ENCODE results near the gene PTGER1. TPM values are rescaled to one million over a fixed set of nuclear protein-coding genes. Genes with fewer than 3 reads are reported as not detected.

Gene PTGER1
- total RNA-seq, 1 experiment from 2014 or later, result 2.2 TPM

- H2AFZ ChIP-seq (ENCODE audit: low read length), result no peak overlapping the region
- H3K79me2 ChIP-seq (ENCODE audit: low read length), result peaks cover 63% of the 10 kb centered on the region
- TF ChIP-seq EZH2 (IDR thresholded peaks at IDR 0.05; ENCODE audit: low read length, unreplicated experiment) (no peak), EZH2phosphoT487 (IDR thresholded peaks at IDR 0.05; ENCODE audit: borderline replicate concordance, low read length) (no peak), CTCF (conservative IDR thresholded peaks at IDR 0.05; ENCODE audit: low read depth, low read length) (no peak)
- H3K9me2 ChIP-seq (replicated peaks; ENCODE audit: low read length), result no peaks in the 10 kb centered on the region
- no peak for ATAC-seq
- DNase-seq, result no peak
- ChIA-PET POLR2A (ENCODE audit: unreplicated experiment) (no interaction called here), CTCF (no interaction called here)
- H3K4me1 ChIP-seq (ENCODE audit: insufficient read depth, low read length), result peaks cover 24% of the 10 kb centered on the region
- no peak overlapping the region for H3K4me2 ChIP-seq (ENCODE audit: low read length)
- H3K4me3 ChIP-seq (ENCODE audit: low read length), result no peak overlapping the region
- H3K9me3 ChIP-seq (ENCODE audit: low read length), result no peaks in the 10 kb centered on the region
- no peaks in the 10 kb centered on the region for H3K27me3 ChIP-seq (ENCODE audit: low read length)
- intact Hi-C loops (cut with micrococcal nuclease), result no loop called here
- peaks cover 18% of the 10 kb centered on the region for H4K20me1 ChIP-seq (ENCODE audit: low read length)
- H3K9ac ChIP-seq (ENCODE audit: low read length), result no peak overlapping the region
- peaks cover 32% of the 10 kb centered on the region for H3K36me3 ChIP-seq (ENCODE audit: low read depth, low read length)
- no peak overlapping the region for H3K27ac ChIP-seq (ENCODE audit: low read length)
- H3F3A ChIP-seq (ENCODE audit: low read length, unreplicated experiment), result peaks cover 5% of the 10 kb centered on the region
- BruUV-seq (replicated peaks), result no TSS peak
Measured at GRCh38 chr19:14492756-14493337, 17.7 kb upstream of the PTGER1 start.

GRCh38 chr19:14487370-14488125 lies 12.4 kb upstream of the PTGER1 start:
- DNase-seq, result no peak
- H3K4me1 ChIP-seq (ENCODE audit: insufficient read depth, low read length), result no peaks in the 10 kb centered on the region
- no peak overlapping the region for H3K4me2 ChIP-seq (ENCODE audit: low read length)
- peaks cover 40% of the 10 kb centered on the region for H3K36me3 ChIP-seq (ENCODE audit: low read depth, low read length)
- no peaks in the 10 kb centered on the region for H3F3A ChIP-seq (ENCODE audit: low read length, unreplicated experiment)
- peaks cover 4% of the 10 kb centered on the region for H4K20me1 ChIP-seq (ENCODE audit: low read length)
- H3K9ac ChIP-seq (ENCODE audit: low read length), result no peak overlapping the region
- ChIA-PET CTCF (no interaction called here), POLR2A (ENCODE audit: unreplicated experiment) (no interaction called here)
- H3K4me3 ChIP-seq (ENCODE audit: low read length), result no peak overlapping the region
- H2AFZ ChIP-seq (ENCODE audit: low read length), result no peak overlapping the region
- no peak for TF ChIP-seq CTCF (conservative IDR thresholded peaks at IDR 0.05; ENCODE audit: low read depth, low read length)
- TF ChIP-seq EZH2phosphoT487 (IDR thresholded peaks at IDR 0.05; ENCODE audit: borderline replicate concordance, low read length), result no peak
- no peak for TF ChIP-seq EZH2 (IDR thresholded peaks at IDR 0.05; ENCODE audit: low read length, unreplicated experiment)
- H3K27me3 ChIP-seq (ENCODE audit: low read length), result no peaks in the 10 kb centered on the region
- H3K27ac ChIP-seq (ENCODE audit: low read length), result no peak overlapping the region
- H3K9me2 ChIP-seq (replicated peaks; ENCODE audit: low read length), result no peaks in the 10 kb centered on the region
- H3K79me2 ChIP-seq (ENCODE audit: low read length), result peaks cover 53% of the 10 kb centered on the region
- ATAC-seq, result no peak
- intact Hi-C loops (cut with micrococcal nuclease), result loop anchor here (2.0 kb wide), 1 partner anchor 29 kb away; no protein-coding TSS in a partner anchor
- BruUV-seq (replicated peaks), result no TSS peak
- no peaks in the 10 kb centered on the region for H3K9me3 ChIP-seq (ENCODE audit: low read length)
